PC-9 (cell line): ENCODE measurements around the gene SMARCA4. TPM values are rescaled to one million over a fixed set of nuclear protein-coding genes. Genes with fewer than 3 reads are reported as not detected.

Source experiments
- BruUV-seq: library from RNA; stranded (reverse); fragments of 400-500 nt; replicated peaks from 2 replicates; lab custom pipeline; 2021; lab: Mats Ljungman, UMichigan
- CTCF ChIA-PET: fragments of 300-600 bp; sonication (Branson Sonifier 250); formaldehyde crosslinking; loops from one replicate; lab custom pipeline; 2022; ENCODE audit warnings: antibody characterized with exemption; lab: Charles Lee
- POLR2A ChIA-PET: fragments of 300-600 bp; sonication (Branson Sonifier 250); formaldehyde crosslinking; loops from one replicate; lab custom pipeline; 2022; ENCODE audit warnings: antibody characterized with exemption; ENCODE audit not compliant: unreplicated experiment; lab: Charles Lee
- DNase-seq, 2 experiments: peaks; one replicate each; pipeline versions ENCODE4 v3.0.0 to v3.0.0-alpha.2; 2015 to 2022; ENCODE audit warnings: mixed read lengths in 1 of 2
- H2AFZ ChIP-seq: fragments of 200-600 bp; sonication (generic); 2 replicates; pipeline ENCODE4 v1.8.1; 2017; ENCODE audit warnings: antibody characterized with exemption
- H3F3A ChIP-seq: fragments of 200-600 bp; sonication (generic); 2 replicates; pipeline ENCODE4 v1.8.1; 2017; ENCODE audit warnings: antibody characterized with exemption, mild to moderate bottlenecking, low read depth; ENCODE audit not compliant: insufficient read depth
- H3K27ac ChIP-seq: fragments of 200-600 bp; sonication (generic); 2 replicates; pipeline ENCODE4 v1.6.1; 2016; ENCODE audit warnings: mixed run types
- H3K27me3 ChIP-seq: fragments of 200-600 bp; sonication (generic); 2 replicates; pipeline ENCODE4 v1.6.1; 2016; ENCODE audit warnings: low read depth, mixed run types; ENCODE audit not compliant: insufficient read depth
- H3K36me3 ChIP-seq: fragments of 200-600 bp; sonication (generic); 2 replicates; pipeline ENCODE4 v1.6.1; 2016; ENCODE audit warnings: low read depth, mixed run types
- H3K4me1 ChIP-seq: fragments of 200-600 bp; sonication (generic); replicated peaks from 2 replicates; pipeline ENCODE4 v1.6.1; 2016; ENCODE audit warnings: mixed run types; ENCODE audit not compliant: insufficient read depth
- H3K4me2 ChIP-seq: fragments of 200-600 bp; sonication (generic); 2 replicates; pipeline ENCODE4 v1.6.1; 2017; ENCODE audit warnings: mixed run types
- H3K4me3 ChIP-seq: fragments of 200-600 bp; sonication (generic); 2 replicates; pipeline ENCODE4 v1.6.1; 2016; ENCODE audit warnings: mixed run types
- H3K79me2 ChIP-seq: fragments of 200-600 bp; sonication (generic); 2 replicates; pipeline ENCODE4 v1.6.1; 2017; ENCODE audit warnings: low read depth, mixed run types
- H3K9me2 ChIP-seq: fragments of 200-600 bp; sonication (generic); 2 replicates; pipeline ENCODE4 v1.8.1; 2017; ENCODE audit warnings: mild to moderate bottlenecking; ENCODE audit not compliant: insufficient read depth
- H3K9me3 ChIP-seq: fragments of 200-600 bp; sonication (generic); 2 replicates; pipeline ENCODE4 v1.8.1; 2016; ENCODE audit warnings: low read depth; ENCODE audit not compliant: insufficient read depth
- H4K20me1 ChIP-seq: fragments of 200-600 bp; sonication (generic); 2 replicates; pipeline ENCODE4 v1.8.1; 2017; ENCODE audit not compliant: insufficient read depth
- CTCF ChIP-seq: fragments of 200-600 bp; sonication (generic); conservative IDR thresholded peaks from 2 replicates; pipeline ENCODE4 v1.6.1; 2017; ENCODE audit warnings: mixed run types, antibody characterized with exemption, mild to moderate bottlenecking, moderate library complexity
- EZH2 ChIP-seq: fragments of 200-600 bp; sonication (generic); IDR thresholded peaks from 2 replicates; pipeline ENCODE4 v1.8.0; 2017; ENCODE audit warnings: antibody characterized with exemption, low read depth
- intact Hi-C: fragments of 100-400 bp; cut with micrococcal nuclease; formaldehyde crosslinking; loops from one replicate; pipeline ENCODE4 v1.10.0; 2022; ENCODE audit not compliant: unreplicated experiment
- total RNA-seq: library from RNA; stranded (reverse); gene quantifications from 2 replicates; pipeline ENCODE4 v1.2.3, GENCODE V29; 2021

SMARCA4 gene
- total RNA-seq, 1 experiment from 2014 or later = 136 TPM

GRCh38 chr19:11111771-11112144 lies 150.9 kb downstream of the SMARCA4 start:
- H3K27ac ChIP-seq = no peak overlapping the region
- peak in 1 of 2 experiments; percentile 54 for DNase-seq
- intact Hi-C loops = no loop called here
- ChIA-PET CTCF (no interaction called here), POLR2A (no interaction called here)
- no peak overlapping the region for H3K4me2 ChIP-seq
- no peak overlapping the region for H2AFZ ChIP-seq
- no peaks in the 10 kb centered on the region for H3K9me3 ChIP-seq
- TF ChIP-seq EZH2 (no peak), CTCF (no peak)
- peaks cover 85% of the 10 kb centered on the region for H4K20me1 ChIP-seq
- H3F3A ChIP-seq = peaks cover 86% of the 10 kb centered on the region
- no TSS peak for BruUV-seq
- no peaks in the 10 kb centered on the region for H3K9me2 ChIP-seq
- peaks cover 53% of the 10 kb centered on the region; the same call in 1 of the 2 replicates for H3K79me2 ChIP-seq
- no peaks in the 10 kb centered on the region for H3K27me3 ChIP-seq
- H3K4me3 ChIP-seq = no peak overlapping the region
- no peaks in the 10 kb centered on the region for H3K4me1 ChIP-seq
- peaks cover 85% of the 10 kb centered on the region for H3K36me3 ChIP-seq

Other genes with a start within 250 kb of the SMARCA4 start
- gene DNM2, start 243.0 kb upstream of the SMARCA4 start, total RNA-seq = 169 and 188 TPM in 2 replicates
- gene TMED1, start 124.8 kb upstream of the SMARCA4 start, total RNA-seq = 21.3 and 31.4 TPM in 2 replicates
- gene C19orf38, start 112.6 kb upstream of the SMARCA4 start, total RNA-seq = 0.59 and 1.4 TPM in 2 replicates
- gene CARM1, start 89.5 kb upstream of the SMARCA4 start, total RNA-seq = 56.0 and 63.7 TPM in 2 replicates
- gene YIPF2, start 32.4 kb upstream of the SMARCA4 start, total RNA-seq = 60.2 and 79.8 TPM in 2 replicates
- gene TIMM29, start 32.2 kb upstream of the SMARCA4 start, total RNA-seq = 22.4 and 26.2 TPM in 2 replicates
- 160 and 182 TPM in 2 replicates for gene LDLR, start 128.4 kb downstream of the SMARCA4 start, total RNA-seq
- gene SPC24, start 194.8 kb downstream of the SMARCA4 start, total RNA-seq = 50.9 and 59.2 TPM in 2 replicates
- gene KANK2, start 236.5 kb downstream of the SMARCA4 start, total RNA-seq = 32.9 and 39.4 TPM in 2 replicates